C4-2B (cell line): Measurements from ENCODE around the gene PPP1R13B.

ENCODE experiments used
- ZFX ChIP-seq: fragments of 450-650 bp; IDR thresholded peaks from 2 replicates; pipeline ENCODE4 v1.6.1; 2017
- TF ChIP-seq, protein P1 (sequence below): fragments of 450-650 bp; conservative IDR thresholded peaks from 2 replicates; pipeline ENCODE4 v1.5.1; 2017; ENCODE audit warnings: mild to moderate bottlenecking

DNA sequence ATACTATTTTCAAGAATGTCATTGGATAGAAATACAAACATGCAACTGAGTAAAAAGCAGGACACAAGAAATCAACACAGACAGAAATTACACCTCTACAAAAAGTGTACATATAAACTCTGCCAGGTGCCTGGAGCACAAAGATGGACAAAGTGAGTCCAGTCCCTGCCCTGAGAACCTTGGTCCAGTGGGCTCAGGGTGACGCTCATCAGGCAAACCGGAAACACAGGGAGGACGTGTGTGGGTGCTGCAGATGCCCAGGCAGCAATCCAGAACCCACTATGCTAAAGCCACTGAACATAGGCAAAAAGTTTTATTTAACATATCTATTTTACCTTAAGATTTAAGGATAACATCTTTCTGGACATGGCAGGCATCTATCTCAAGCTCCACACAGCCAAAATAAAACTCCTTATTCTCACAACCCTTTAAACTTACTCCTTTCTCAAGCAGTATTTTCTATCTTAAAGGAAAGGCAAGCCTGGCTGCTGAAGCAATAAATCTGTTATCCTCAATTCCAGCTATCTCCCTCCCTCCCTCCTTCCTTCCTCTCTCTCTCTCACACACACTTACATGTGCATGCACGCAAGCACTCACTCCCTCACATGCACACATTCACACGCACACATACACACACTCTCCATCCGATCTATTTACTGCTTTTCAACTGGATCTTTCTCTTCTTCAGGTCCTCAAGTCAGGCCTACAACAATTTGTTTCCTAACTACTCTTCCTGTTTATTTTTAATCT lies 10.2 kb downstream of the PPP1R13B start:
- TF ChIP-seq, protein P1, sequence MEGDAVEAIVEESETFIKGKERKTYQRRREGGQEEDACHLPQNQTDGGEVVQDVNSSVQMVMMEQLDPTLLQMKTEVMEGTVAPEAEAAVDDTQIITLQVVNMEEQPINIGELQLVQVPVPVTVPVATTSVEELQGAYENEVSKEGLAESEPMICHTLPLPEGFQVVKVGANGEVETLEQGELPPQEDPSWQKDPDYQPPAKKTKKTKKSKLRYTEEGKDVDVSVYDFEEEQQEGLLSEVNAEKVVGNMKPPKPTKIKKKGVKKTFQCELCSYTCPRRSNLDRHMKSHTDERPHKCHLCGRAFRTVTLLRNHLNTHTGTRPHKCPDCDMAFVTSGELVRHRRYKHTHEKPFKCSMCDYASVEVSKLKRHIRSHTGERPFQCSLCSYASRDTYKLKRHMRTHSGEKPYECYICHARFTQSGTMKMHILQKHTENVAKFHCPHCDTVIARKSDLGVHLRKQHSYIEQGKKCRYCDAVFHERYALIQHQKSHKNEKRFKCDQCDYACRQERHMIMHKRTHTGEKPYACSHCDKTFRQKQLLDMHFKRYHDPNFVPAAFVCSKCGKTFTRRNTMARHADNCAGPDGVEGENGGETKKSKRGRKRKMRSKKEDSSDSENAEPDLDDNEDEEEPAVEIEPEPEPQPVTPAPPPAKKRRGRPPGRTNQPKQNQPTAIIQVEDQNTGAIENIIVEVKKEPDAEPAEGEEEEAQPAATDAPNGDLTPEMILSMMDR = no peak
- TF ChIP-seq ZFX = no peak
